ENCODE measurements around the gene SPATA7. TPM values are rescaled to one million over a fixed set of nuclear protein-coding genes. Genes with fewer than 3 reads are reported as not detected.

The SPATA7 gene
- total RNA-seq, 1 experiment from 2014 or later, result 8.0 TPM

- DNase-seq (ENCODE audit: low spot score) (no peak), ATAC-seq (no peak)
- no peak overlapping the region for H3K4me3 Mint-ChIP-seq
- H3K27ac Mint-ChIP-seq, result no peak overlapping the region
- POLR2A ChIA-PET, result no interaction called here
- H3K9me3 Mint-ChIP-seq, result no peaks in the 10 kb centered on the region
- CTCF ChIA-PET, result no interaction called here
- peaks cover 21% of the 10 kb centered on the region for H3K36me3 Mint-ChIP-seq
- no peaks in the 10 kb centered on the region for H3K27me3 Mint-ChIP-seq (ENCODE audit: low read depth)
- H3K4me1 Mint-ChIP-seq, result peaks cover 5% of the 10 kb centered on the region; the same call in 1 of the 2 replicates
- TF ChIP-seq ZNF281 (CRISPR knock-in tag; IDR thresholded peaks at IDR 0.05) (no peak), FOXJ3 (CRISPR knock-in tag; IDR thresholded peaks at IDR 0.05; ENCODE audit: borderline replicate concordance) (no peak), ARID4B (CRISPR knock-in tag; IDR thresholded peaks at IDR 0.05; ENCODE audit: borderline replicate concordance) (no peak), EMX1 (CRISPR knock-in tag; IDR thresholded peaks at IDR 0.05) (no peak), ZBTB21 (CRISPR knock-in tag; IDR thresholded peaks at IDR 0.05; ENCODE audit: borderline replicate concordance) (no peak), FOXP1 (CRISPR knock-in tag; IDR thresholded peaks at IDR 0.05; ENCODE audit: borderline replicate concordance) (no peak), JAZF1 (CRISPR knock-in tag; IDR thresholded peaks at IDR 0.05) (no peak), NR1H2 (CRISPR knock-in tag; IDR thresholded peaks at IDR 0.05) (no peak), E2F1 (CRISPR knock-in tag; IDR thresholded peaks at IDR 0.05) (no peak), PRDM15 (CRISPR knock-in tag; IDR thresholded peaks at IDR 0.05) (no peak), ERG (CRISPR knock-in tag; IDR thresholded peaks at IDR 0.05) (no peak), ZNF512 (CRISPR knock-in tag; IDR thresholded peaks at IDR 0.05; ENCODE audit: borderline replicate concordance) (no peak), AFF4 (CRISPR knock-in tag; IDR thresholded peaks at IDR 0.05; ENCODE audit: borderline replicate concordance) (no peak), NR3C1 (CRISPR knock-in tag; conservative IDR thresholded peaks at IDR 0.05; ENCODE audit: low read depth) (no peak), PRRX2 (CRISPR knock-in tag; IDR thresholded peaks at IDR 0.05) (no peak), HMGXB4 (CRISPR knock-in tag; IDR thresholded peaks at IDR 0.05) (no peak)
Measured at GRCh38 chr14:88473791-88474190, 88.3 kb downstream of the SPATA7 start.

Data from WTC11 (cell line).